HEK293T (cell line): Measurements from ENCODE around the gene GPR65.

ENCODE experiments used
- CTCF ChIA-PET: fragments of 350-600 bp; formaldehyde crosslinking; extraction: SDS; loops from one replicate; lab custom pipeline; 2021; ENCODE audit warnings: antibody characterized with exemption, inconsistent platforms; lab: Yijun Ruan, JAX
- POLR2A ChIA-PET: fragments of 350-600 bp; formaldehyde crosslinking; extraction: SDS; loops from one replicate; lab custom pipeline; 2020; ENCODE audit warnings: antibody characterized with exemption, inconsistent platforms; lab: Yijun Ruan, JAX
- DNase-seq: peaks from one replicate; pipeline ENCODE4 v3.0.0; 2012; ENCODE audit warnings: mixed read lengths; ENCODE audit errors: extremely low spot score
- ARNT ChIP-seq: fragments of 450-650 bp; IDR thresholded peaks from 2 replicates; pipeline ENCODE4 v1.6.1; 2017; ENCODE audit warnings: mild to moderate bottlenecking
- BHLHE40 ChIP-seq: fragments of 450-650 bp; IDR thresholded peaks from 2 replicates; pipeline ENCODE4 v1.6.1; 2016; ENCODE audit warnings: mild to moderate bottlenecking, moderate library complexity, borderline replicate concordance
- CTBP1 ChIP-seq: fragments of 450-650 bp; IDR thresholded peaks from 2 replicates; pipeline ENCODE4 v1.6.1; 2016; ENCODE audit warnings: borderline replicate concordance
- ELF4 ChIP-seq: fragments of 450-650 bp; IDR thresholded peaks from 2 replicates; pipeline ENCODE4 v1.6.1; 2017; ENCODE audit warnings: antibody characterized with exemption
- FOXA1 ChIP-seq: fragments of 450-650 bp; IDR thresholded peaks from 2 replicates; pipeline ENCODE4 v1.6.1; 2016; ENCODE audit warnings: mild to moderate bottlenecking
- FOXK2 ChIP-seq: fragments of 450-650 bp; IDR thresholded peaks from 2 replicates; pipeline ENCODE4 v1.6.1; 2016; ENCODE audit warnings: mild to moderate bottlenecking
- FOXM1 ChIP-seq: fragments of 450-650 bp; IDR thresholded peaks from 2 replicates; pipeline ENCODE4 v1.6.1; 2017; ENCODE audit warnings: mild to moderate bottlenecking, borderline replicate concordance
- HDGF ChIP-seq: fragments of 450-650 bp; IDR thresholded peaks from 2 replicates; pipeline ENCODE4 v1.6.1; 2017; ENCODE audit warnings: antibody characterized with exemption, borderline replicate concordance
- L3MBTL2 ChIP-seq: fragments of 450-650 bp; conservative IDR thresholded peaks from 2 replicates; pipeline ENCODE4 v1.6.1; 2016; ENCODE audit warnings: mild to moderate bottlenecking
- LEF1 ChIP-seq: fragments of 450-650 bp; IDR thresholded peaks from 2 replicates; pipeline ENCODE4 v1.6.1; 2017; ENCODE audit warnings: mild to moderate bottlenecking, borderline replicate concordance
- NFRKB ChIP-seq: fragments of 450-650 bp; IDR thresholded peaks from 2 replicates; pipeline ENCODE4 v1.6.1; 2016; ENCODE audit warnings: mild to moderate bottlenecking, moderate library complexity
- SP1 ChIP-seq: fragments of 450-650 bp; IDR thresholded peaks from 2 replicates; pipeline ENCODE4 v1.6.1; 2017
- SUZ12 ChIP-seq: fragments of 450-650 bp; IDR thresholded peaks from 2 replicates; pipeline ENCODE4 v1.6.1; 2016; ENCODE audit warnings: mild to moderate bottlenecking
- TARDBP ChIP-seq: fragments of 450-650 bp; IDR thresholded peaks from 2 replicates; pipeline ENCODE4 v1.6.1; 2016
- ZNF384 ChIP-seq: fragments of 450-650 bp; IDR thresholded peaks from 2 replicates; pipeline ENCODE4 v1.6.1; 2016
- TF ChIP-seq, protein P1 (sequence below): fragments of 450-650 bp; IDR thresholded peaks from 2 replicates; pipeline ENCODE4 v1.6.1; 2016

The GPR65 gene

DNA sequence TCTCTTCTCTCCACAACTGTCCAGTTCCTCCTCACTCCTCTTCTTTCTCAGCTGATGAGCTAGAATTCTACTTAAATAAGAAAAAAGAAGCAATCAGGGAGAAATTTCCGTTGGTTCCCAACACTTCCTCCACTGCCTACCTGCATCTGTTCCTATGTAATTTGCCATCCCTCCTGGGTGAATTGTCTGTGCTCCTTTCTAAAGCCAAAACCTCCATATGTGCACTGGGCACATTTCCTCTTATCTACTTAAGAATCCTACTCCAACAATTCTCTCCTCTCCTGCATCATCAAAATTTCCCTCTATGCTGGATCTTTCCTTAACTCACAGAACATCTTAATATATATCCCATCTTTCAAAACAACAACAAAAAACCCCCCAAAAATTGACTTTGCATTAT is 35.2 kb downstream of the GPR65 start:
- no peak for DNase-seq
- CTCF ChIA-PET: no interaction called here
- POLR2A ChIA-PET: no interaction called here
- no peak for TF ChIP-seq ARNT
- no peak for TF ChIP-seq FOXA1
- no peak for TF ChIP-seq BHLHE40
- TF ChIP-seq, protein P1, sequence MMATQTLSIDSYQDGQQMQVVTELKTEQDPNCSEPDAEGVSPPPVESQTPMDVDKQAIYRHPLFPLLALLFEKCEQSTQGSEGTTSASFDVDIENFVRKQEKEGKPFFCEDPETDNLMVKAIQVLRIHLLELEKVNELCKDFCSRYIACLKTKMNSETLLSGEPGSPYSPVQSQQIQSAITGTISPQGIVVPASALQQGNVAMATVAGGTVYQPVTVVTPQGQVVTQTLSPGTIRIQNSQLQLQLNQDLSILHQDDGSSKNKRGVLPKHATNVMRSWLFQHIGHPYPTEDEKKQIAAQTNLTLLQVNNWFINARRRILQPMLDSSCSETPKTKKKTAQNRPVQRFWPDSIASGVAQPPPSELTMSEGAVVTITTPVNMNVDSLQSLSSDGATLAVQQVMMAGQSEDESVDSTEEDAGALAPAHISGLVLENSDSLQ: no peak
- no peak for TF ChIP-seq HDGF
- TF ChIP-seq NFRKB: no peak
- no peak for TF ChIP-seq SUZ12
- TF ChIP-seq CTBP1: no peak
- TF ChIP-seq FOXM1: no peak
- no peak for TF ChIP-seq TARDBP
- TF ChIP-seq SP1: no peak
- TF ChIP-seq L3MBTL2: no peak

DNA sequence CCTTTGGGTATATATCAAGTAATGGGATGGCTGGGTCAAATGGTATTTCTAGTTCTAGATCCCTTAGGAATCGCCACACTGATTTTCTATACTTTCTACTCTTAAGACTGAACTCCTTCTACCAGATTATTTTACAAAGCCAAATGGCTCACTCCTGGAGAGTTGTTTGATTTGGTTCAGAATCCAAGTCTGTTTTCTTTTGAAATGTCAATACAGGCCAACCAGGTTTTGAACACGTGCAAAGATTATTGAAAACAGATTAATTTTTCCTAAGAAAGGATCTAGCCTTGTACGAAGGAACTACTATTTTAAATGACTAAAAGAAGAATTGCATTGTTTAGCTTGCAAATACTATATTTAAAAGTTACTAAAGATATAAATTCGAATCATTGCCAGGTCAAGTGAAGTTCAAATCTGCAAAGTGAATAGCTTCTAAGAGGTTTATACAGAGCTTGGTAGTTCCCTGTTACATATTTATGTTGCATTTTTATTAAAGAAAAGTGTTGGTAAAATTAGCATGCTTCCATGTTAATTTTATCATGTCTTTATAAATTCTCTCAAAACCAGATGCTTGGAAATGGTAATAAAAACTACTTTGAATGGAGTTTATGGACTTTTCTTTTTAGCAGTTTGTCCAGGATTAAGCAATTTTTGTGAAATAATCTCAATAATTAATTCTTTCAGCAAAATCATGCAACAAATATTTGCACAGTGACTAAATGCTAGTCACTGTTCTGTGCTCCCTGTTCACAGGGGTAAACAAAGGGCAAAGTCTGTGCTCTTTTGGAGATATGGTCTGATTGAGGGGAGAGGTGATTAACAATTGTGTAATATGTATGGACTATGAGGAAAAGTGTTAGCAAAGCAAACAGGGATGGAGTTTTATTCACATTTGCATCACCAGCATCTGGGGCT is 38.9 kb downstream of the GPR65 start:
- TF ChIP-seq ARNT (no peak), BHLHE40 (no peak), LEF1 (no peak), ZNF384 (no peak), ELF4 (no peak), FOXA1 (no peak), SUZ12 (no peak), FOXK2 (no peak), HDGF (no peak), L3MBTL2 (no peak), FOXM1 (no peak), SP1 (no peak), CTBP1 (no peak), TARDBP (no peak), NFRKB (no peak)
- TF ChIP-seq, protein P1: no peak
- CTCF ChIA-PET: no interaction called here
- no peak for DNase-seq
- POLR2A ChIA-PET: no interaction called here

DNA sequence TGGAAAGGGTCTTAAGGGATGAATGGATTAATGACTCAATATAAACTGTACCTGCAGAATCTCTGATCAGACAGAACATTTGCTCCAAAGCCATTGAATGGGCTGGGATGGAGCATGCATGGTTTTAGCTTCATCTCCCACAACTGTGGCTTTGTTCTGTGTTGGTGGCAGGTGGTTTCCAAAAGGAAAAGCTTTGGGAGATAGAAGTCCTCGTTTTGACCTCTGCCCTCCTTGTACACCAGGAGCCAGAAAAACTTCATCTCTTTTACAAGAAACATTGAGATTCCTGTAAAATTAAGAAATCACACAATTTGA is 39.5 kb downstream of the GPR65 start:
- CTCF ChIA-PET: no interaction called here

DNA sequence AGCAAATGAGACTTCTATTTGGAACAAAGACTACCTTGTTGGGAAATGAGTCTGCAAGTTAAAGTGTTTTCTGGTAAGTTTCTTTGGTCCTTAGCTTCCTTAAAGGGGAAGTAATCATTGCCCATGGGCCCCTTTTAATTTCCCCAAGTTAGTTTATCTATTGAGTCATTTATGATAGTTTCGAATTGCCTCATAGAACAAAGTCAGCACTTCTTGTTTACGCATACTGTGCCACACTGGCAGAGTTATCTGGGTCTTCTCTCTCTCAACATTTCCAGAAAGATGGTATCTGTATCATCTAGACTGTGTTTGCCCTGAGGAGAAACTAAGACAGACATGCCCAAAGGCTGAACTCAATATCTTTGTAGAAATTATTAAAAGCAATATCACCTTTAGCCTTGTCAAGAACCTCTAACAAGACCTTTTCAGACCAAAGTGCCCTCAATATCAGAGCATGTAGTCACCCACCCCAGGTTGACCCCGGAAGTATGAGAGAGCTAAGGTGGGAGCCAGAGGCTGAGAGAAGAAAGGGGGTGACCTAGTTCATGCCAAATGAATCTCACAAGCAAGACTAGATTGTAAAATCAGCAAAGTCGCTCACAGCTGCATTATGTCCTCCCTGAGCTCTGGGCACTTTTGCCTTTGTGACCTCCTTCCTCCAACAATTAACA is 40.0 kb downstream of the GPR65 start:
- POLR2A ChIA-PET: no interaction called here
- TF ChIP-seq SP1 (no peak), ELF4 (no peak), SUZ12 (no peak), LEF1 (no peak), TARDBP (no peak), FOXK2 (no peak), FOXA1 (no peak), ZNF384 (no peak), BHLHE40 (no peak), NFRKB (no peak), CTBP1 (no peak), FOXM1 (no peak), ARNT (no peak), HDGF (no peak), L3MBTL2 (no peak)
- TF ChIP-seq, protein P1: no peak
- no peak for DNase-seq
- CTCF ChIA-PET: no interaction called here

More for the DNA sequence above, 39.5 kb downstream of the GPR65 start:
- POLR2A ChIA-PET: no interaction called here
- DNase-seq: no peak
- TF ChIP-seq HDGF (no peak), NFRKB (no peak), LEF1 (no peak), SP1 (no peak), TARDBP (no peak), FOXM1 (no peak), ZNF384 (no peak), FOXK2 (no peak), BHLHE40 (no peak), L3MBTL2 (no peak), ARNT (no peak), SUZ12 (no peak), CTBP1 (no peak), FOXA1 (no peak), ELF4 (no peak)
- TF ChIP-seq, protein P1: no peak

DNA sequence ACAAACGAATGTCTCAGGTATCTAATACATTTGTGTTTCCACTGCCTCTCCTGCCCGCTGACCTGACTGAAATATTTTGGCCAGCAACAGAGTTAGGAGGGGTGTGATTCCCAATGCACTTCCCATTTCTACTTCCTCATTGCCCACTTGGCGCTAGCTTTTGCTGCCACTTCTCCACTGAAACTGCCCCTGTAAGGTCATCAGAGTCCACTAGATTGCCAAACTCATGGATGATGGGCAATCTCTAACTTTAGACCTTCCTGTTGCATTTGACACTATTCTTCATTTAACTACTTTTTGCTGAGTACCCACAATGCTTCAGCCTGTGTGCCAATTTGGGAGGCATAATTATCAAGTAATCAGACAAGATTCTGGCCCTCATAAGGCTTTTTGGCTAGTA is 40.8 kb downstream of the GPR65 start:
- POLR2A ChIA-PET: no interaction called here
- DNase-seq: no peak
- CTCF ChIA-PET: no interaction called here
- no peak for TF ChIP-seq FOXA1
- no peak for TF ChIP-seq SUZ12
